SKM-1 (cell line): ENCODE results near the gene OR4D1.
A peak's percentile ranks its signal among the peaks of the same experiment; 100 is the strongest.
"Not testable (repeated sequence)": the region's sequence is repeated elsewhere in the genome, so short reads cannot be mapped to it uniquely, and the experiment has no call there.

Experiments
- DNase-seq: peaks from one replicate; lab custom pipeline; 2025; ENCODE audit not compliant: unreplicated experiment; lab: John Stamatoyannopoulos, UW

OR4D1 gene

DNA sequence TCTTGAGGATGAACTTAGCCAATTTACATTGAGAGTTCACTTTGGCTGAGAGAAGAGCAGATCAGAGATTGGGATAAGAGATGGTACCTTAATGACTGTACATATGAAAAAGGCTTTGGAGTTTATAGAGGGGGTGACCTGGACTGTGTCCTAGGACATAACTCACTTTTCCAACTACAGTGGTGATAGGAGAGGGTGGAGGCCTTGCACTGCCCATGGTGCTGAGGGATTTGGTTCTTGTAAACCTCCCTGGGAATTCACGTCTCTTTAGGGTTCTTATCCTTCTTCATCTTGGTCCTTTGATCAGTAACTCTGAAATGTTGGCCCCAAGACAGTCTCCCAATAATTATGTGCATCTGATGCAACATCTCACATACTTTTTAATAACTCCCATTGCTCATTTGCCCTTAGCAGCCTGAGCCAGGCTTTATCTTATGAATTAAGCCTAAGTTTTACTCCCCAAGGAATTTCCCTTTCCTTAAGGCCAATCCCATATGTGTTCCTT lies at the start of gene OR4D1:
Gene OR4D1, plus strand, starts transcription at position 455 of the 505 bp plus-strand sequence. CDS start 6,770 bp downstream, outside the sequence.
- no peak for DNase-seq

- DNase-seq = no peak
Measured at GRCh38 chr17:58100506-58100905, 47.7 kb upstream of the OR4D1 start.

DNA sequence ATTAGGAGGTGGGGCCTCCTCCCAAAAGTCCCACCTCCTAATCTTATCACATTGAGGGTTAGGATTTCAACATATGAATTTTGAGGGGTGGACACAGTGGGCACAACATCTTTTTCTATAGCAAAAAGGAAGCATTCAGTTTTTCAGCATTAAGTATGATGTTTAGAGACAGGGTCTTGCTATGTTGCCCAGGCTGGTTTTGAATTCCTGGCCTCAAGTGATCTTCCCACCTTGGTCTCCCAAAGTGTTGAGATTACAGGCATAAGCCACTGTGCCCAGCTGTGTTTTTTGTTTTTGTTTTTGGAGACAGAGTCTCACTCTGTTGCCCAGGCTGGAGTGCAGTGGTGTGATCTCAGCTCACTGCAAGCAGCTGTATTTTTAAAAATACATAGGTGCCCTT lies 46.3 kb upstream of the OR4D1 start:
- not testable (repeated sequence) for DNase-seq

DNA sequence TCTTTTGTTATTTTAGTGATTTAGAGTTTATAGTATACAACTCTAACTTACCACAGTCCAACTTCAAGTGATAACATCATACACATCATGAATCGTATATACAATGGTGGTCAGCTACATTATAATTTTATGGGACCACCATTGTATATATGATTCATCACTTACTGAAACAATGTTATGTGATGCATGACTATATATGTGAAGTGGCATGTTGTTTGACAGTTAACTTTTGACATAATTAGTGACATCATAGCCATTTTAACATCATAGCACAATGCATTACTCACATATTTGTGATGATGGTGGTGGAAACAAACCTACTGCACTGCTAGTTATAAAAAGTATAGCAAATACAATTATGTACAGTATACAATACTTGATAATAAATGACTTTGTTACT lies 43.1 kb upstream of the OR4D1 start:
- no peak for DNase-seq

DNA sequence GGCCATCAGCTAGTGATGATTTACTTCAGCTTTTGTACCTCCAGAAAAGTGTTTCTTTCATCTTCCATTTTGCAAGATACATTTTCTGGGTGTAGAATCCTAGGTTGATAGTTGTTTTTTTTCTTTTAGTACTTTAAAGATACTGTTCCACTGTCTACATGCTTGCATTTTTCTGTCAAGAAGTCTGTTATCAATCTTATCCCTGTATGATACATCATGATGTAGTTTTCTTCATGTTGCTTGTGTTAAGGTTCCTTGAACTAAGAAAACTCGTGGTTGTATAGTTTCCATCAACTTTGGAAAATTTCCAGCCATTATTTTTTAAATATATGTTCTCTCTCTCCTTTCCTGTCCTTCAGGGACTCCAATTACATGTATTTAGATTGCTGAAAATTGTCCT lies 40.9 kb upstream of the OR4D1 start:
- DNase-seq = no peak

- no peak for DNase-seq
Measured at GRCh38 chr17:58109197-58109596, 39.0 kb upstream of the OR4D1 start.

- DNase-seq = no peak
Measured at GRCh38 chr17:58110012-58110411, 38.2 kb upstream of the OR4D1 start.

GRCh38 chr17:58111676-58112075 lies 36.5 kb upstream of the OR4D1 start:
- DNase-seq = no peak

DNA sequence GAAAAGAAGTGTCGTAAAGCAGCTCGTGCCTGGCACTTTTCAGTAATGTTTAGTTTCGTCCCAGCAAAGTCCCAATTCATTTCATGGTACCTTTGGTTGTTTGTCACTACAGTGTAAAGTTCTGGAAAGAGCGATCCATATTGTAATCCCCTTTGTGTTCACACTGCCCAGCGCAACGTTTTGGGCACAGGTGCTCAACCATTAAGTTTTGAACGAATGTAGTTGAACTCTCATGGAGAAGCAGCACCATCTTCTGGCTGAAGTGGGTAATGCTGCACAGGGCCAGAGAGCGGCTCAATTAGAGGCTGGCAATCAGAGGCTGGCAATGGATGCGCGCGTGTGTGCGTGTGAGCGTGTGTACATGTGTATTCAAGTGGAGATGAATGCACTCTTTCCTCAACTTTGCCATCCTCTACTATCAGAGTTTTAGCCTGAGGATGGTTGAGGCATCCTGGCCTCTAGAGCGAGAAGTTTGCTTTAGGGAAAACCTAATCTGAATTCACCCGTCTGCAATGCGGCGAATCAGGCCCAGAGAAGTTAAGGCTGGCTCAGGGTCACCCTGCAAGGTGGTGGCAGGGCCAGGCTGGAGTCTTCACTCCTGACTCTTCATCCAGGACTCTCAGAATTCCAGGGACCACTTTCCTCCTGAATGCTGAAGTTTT lies 35.1 kb upstream of the OR4D1 start:
- peak; percentile 54 for DNase-seq

GRCh38 chr17:58113947-58114346 lies 34.2 kb upstream of the OR4D1 start:
- DNase-seq = no peak

- DNase-seq = no peak
Measured at GRCh38 chr17:58117382-58117781, 30.8 kb upstream of the OR4D1 start.

DNA sequence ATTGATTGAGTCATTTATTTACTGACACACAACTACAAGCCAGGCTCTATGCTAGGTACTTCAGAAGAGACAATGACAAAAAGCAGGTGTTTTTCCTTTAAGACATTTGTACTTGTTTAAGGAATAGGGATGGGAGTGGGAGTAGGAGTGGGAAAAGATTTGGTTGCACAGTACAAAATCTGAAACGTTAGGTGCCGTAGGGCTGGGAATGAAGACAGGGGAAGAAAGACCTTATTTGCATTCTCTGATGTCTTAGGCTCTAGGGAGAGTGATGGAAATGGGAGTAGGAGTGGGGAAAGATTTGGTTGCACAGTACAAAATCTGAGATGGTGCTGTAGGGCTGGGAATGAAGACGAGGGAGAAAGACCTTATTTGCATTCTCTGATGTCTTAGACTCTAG lies 28.7 kb upstream of the OR4D1 start:
- DNase-seq = no peak

GRCh38 chr17:58120195-58120822 lies 27.9 kb upstream of the OR4D1 start:
- DNase-seq = no peak

- no peak for DNase-seq
Measured at GRCh38 chr17:58121925-58122324, 26.3 kb upstream of the OR4D1 start.

- DNase-seq = no peak
Measured at GRCh38 chr17:58127846-58128245, 20.3 kb upstream of the OR4D1 start.

DNA sequence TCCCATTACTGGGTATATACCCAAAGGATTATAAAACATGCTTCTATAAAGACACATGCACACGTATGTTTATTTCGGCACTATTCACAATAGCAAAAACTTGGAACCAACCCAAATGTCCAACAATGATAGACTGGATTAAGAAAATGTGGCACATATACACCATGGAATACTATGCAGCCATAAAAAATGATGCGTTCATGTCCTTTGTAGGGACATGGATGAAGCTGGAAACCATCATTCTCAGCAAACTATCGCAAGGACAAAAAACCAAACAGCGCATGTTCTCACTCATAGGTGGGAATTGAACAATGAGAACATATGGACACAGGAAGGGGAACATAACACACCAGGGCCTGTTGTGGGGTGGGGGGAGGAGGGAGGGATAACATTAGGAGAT lies 15.5 kb upstream of the OR4D1 start:
- DNase-seq = not testable (repeated sequence)

GRCh38 chr17:58136669-58137279 lies 11.4 kb upstream of the OR4D1 start:
- DNase-seq = no peak

DNA sequence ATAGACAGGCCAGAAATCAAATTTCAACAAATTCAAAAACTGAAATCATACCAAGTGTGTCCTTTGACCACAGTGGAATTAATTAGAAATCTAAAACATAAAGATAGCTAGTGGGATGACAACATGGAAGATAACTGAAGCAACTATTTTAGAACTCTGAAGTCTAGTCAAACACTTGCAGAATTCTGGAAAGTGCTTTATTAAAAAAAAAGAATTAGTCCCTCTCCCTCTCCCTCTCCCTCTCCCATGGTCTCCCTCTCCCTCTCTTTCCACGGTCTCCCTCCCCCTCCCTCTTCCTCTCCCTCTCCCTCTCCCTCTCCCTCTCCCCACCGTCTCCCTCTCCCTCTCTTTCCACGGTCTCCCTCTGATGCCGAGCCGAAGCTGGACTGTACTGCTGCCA lies 6.7 kb upstream of the OR4D1 start:
- DNase-seq = no peak

DNA sequence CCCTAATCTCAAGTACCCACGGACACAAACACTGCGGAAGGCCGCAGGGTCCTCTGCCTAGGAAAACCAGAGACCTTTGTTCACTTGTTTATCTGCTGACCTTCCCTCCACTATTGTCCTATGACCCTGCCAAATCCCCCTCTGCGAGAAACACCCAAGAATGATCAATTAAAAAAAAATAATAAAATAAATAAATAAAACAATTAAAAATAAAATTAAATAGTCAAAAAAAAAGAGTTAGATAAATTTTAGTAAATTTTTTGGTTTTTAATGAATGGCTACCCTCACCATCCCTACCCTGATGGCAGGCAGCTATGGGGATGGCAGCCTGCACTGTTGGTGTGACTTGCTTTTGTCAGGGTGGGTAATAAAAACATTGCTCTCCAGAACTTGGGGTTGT lies 4.8 kb upstream of the OR4D1 start:
- not testable (repeated sequence) for DNase-seq

DNA sequence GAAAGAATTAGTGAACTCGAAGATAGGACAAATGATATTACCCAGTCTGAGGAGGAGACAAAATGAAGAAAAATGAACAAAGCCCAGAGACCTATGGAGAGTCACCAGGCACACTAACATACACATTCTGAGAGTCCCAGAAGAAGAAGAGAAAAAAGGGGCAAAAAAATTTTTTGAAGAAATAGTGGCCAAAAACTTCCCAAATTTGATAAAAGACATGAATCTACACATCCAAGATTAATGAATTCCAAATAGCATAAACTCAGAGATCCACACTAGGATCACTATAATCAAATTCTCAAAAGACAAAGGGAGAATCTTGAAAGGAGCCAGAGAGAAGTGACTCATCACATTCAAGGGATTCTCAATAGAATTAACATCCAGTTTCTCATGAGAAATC lies 3.4 kb upstream of the OR4D1 start:
- no peak for DNase-seq

GRCh38 chr17:58148609-58149008 lies 425 bp downstream of the OR4D1 start:
- no peak for DNase-seq

DNA sequence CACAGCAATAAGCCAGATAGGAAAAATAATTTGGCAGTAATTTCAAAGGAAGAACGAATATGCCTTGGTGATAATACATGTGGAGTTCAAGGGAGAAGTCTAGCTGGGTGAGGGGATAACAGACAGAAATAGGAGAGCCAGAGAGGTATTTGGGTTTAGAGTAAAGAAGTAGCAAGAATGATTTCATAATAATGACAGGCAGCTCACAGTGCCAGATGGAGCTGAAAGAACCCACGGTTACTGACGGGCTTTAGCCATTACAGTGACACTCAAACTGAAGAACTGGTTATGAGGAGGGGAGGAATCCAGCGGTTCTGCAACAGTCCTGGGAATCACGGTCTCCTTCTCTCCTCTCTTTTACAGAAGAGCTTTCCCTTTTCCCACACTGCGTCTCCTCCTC lies 2.2 kb downstream of the OR4D1 start:
- no peak for DNase-seq
